D341Med (cell line): ENCODE data around the gene CBL.
A peak's percentile ranks its signal among the peaks of the same experiment; 100 is the strongest.

Experiments
- DNase-seq: peaks from one replicate; pipeline ENCODE4 v3.0.0; 2012; ENCODE audit warnings: low spot score

Gene CBL

GRCh38 chr11:119347242-119347641, 141.1 kb downstream of the CBL start:
- DNase-seq = no peak

GRCh38 chr11:119347940-119348605, 141.9 kb downstream of the CBL start:
- no peak for DNase-seq

- no peak for DNase-seq
Observed at GRCh38 chr11:119350302-119350701, 144.2 kb downstream of the CBL start.

- no peak for DNase-seq
Observed at GRCh38 chr11:119351232-119351631, 145.1 kb downstream of the CBL start.

- peak; percentile 78 for DNase-seq
Observed at GRCh38 chr11:119352857-119353260, 146.7 kb downstream of the CBL start.

- no peak for DNase-seq
Observed at GRCh38 chr11:119355091-119355843, 149.1 kb downstream of the CBL start.

- DNase-seq = peak; percentile 88
Observed at GRCh38 chr11:119356349-119357031, 150.4 kb downstream of the CBL start.

- no peak for DNase-seq
Observed at GRCh38 chr11:119357074-119357473, 150.9 kb downstream of the CBL start.
